Esophagus muscularis mucosa (tissue), 4 donors: ENCODE results near the gene ZNF554. TPM values are rescaled to one million over a fixed set of nuclear protein-coding genes. Genes with fewer than 3 reads are reported as not detected.

Experiments
- DNase-seq: peaks from one replicate; pipeline ENCODE4 v3.0.0-alpha.2; 2017; ENCODE audit errors: extremely low spot score
- H3K27ac ChIP-seq, 4 donors: fragments of 200-600 bp; sonication (generic); replicated peaks in 1 of 4; 1 replicate in 3 of 4; 2 replicates in 1 of 4; pipeline ENCODE4 v1.5.1; 2016 to 2019; ENCODE audit warnings: mild to moderate bottlenecking in 1 of 4
- H3K27me3 ChIP-seq, 4 donors: fragments of 200-600 bp; sonication (generic); one replicate each; pipeline versions ENCODE4 v1.5.1 to v1.6.0; 2016 to 2019
- H3K36me3 ChIP-seq, 4 donors: fragments of 200-600 bp; sonication (generic); one replicate each; pipeline ENCODE4 v1.5.1; 2016 to 2019
- H3K4me1 ChIP-seq, 4 donors: fragments of 200-600 bp; sonication (generic); one replicate each; pipeline ENCODE4 v1.5.1; 2016 to 2019
- H3K4me3 ChIP-seq, 4 donors: fragments of 200-600 bp; sonication (generic); 1 replicate in 2 of 4; 2 replicates in 2 of 4; pipeline ENCODE4 v1.5.1; 2016 to 2019; ENCODE audit warnings: mild to moderate bottlenecking in 4 of 4, moderate library complexity in 1 of 4
- H3K9me3 ChIP-seq, 4 donors: fragments of 200-600 bp; sonication (generic); 1 replicate in 3 of 4; 2 replicates in 1 of 4; pipeline ENCODE4 v1.5.1; 2016 to 2019
- CTCF ChIP-seq, 3 experiments: fragments of 200-600 bp in 2 of 3; fragments of 450-650 bp in 1 of 3; sonication (generic) in 2 of 3; IDR thresholded peaks; one replicate each; pipeline ENCODE4 v1.5.1; 2017 to 2019; ENCODE audit warnings: antibody characterized with exemption in 3 of 3, mild to moderate bottlenecking in 2 of 3, moderate library complexity in 1 of 3
- EP300 ChIP-seq: sonication (generic); formaldehyde crosslinking; IDR thresholded peaks from one replicate; pipeline ENCODE4 v1.6.1; 2017; ENCODE audit warnings: antibody characterized with exemption
- POLR2A ChIP-seq: fragments of 450-650 bp; IDR thresholded peaks from one replicate; pipeline ENCODE4 v1.6.1; 2017; ENCODE audit warnings: antibody characterized with exemption, moderate library complexity, mild to moderate bottlenecking, low read depth
- POLR2AphosphoS5 ChIP-seq, 2 donors: sonication (generic); formaldehyde crosslinking; IDR thresholded peaks; one replicate each; pipeline ENCODE4 v1.6.1; 2017; ENCODE audit warnings: antibody characterized with exemption in 2 of 2
- WGBS: methylation state at CpG from one replicate; pipeline ENCODE4 v1.1.5; 2018; 5-methylcytosine and 5-hydroxymethylcytosine counted together
- intact Hi-C: fragments of 100-400 bp; cut with DNase I; formaldehyde crosslinking; loops from one replicate; pipeline ENCODE4 v1.15.1; 2023
- total RNA-seq, 4 donors: library from RNA; depleted of rRNA; stranded (reverse); fragments of >200 nt; gene quantifications; one replicate each; pipeline versions ENCODE4 v1.1.0 to v1.2.1, GENCODE V29; 2016

The ZNF554 gene
- total RNA-seq, 4 donors from 2014 or later = 2.9 to 7.1 (median 4.6) TPM

- DNase-seq = no peak
- Histone ChIP-seq H3K9me3 (no peaks in the 10 kb centered on the region), H3K27ac (no peak overlapping the region), H3K4me3 (no peak overlapping the region), H3K4me1 (no peaks in the 10 kb centered on the region), H3K27me3 (no peaks in the 10 kb centered on the region), H3K36me3 (peaks cover 22 to 93% (median 74%) of the 10 kb centered on the region in 4 donors)
- no peak for TF ChIP-seq CTCF (IDR thresholded peaks at IDR 0.05)
- TF ChIP-seq POLR2AphosphoS5 (IDR thresholded peaks at IDR 0.05) = no peak
- TF ChIP-seq POLR2A = no peak
- TF ChIP-seq EP300 = no peak
- intact Hi-C loops = no loop called here
- 92% methylated on average over 27 of the region's 29 CpGs for WGBS
These were observed 16.0 kb upstream of the ZNF554 start for GRCh38 chr19:2803486-2804155.

- Histone ChIP-seq H3K27me3 (no peaks in the 10 kb centered on the region), H3K4me3 (no peak overlapping the region), H3K27ac (no peak overlapping the region), H3K9me3 (no peaks in the 10 kb centered on the region), H3K36me3 (peaks cover 26 to 94% (median 79%) of the 10 kb centered on the region in 4 donors), H3K4me1 (no peaks in the 10 kb centered on the region)
- no peak for DNase-seq
- WGBS = 92% methylated on average over 18 of the region's 27 CpGs
- TF ChIP-seq CTCF (IDR thresholded peaks at IDR 0.05) (no peak), POLR2AphosphoS5 (IDR thresholded peaks at IDR 0.05) (no peak)
- intact Hi-C loops = no loop called here
These were observed 15.3 kb upstream of the ZNF554 start for GRCh38 chr19:2804156-2805004.

- Histone ChIP-seq H3K27me3 (no peaks in the 10 kb centered on the region), H3K36me3 (peaks cover 20 to 94% (median 80%) of the 10 kb centered on the region in 4 donors), H3K9me3 (no peaks in the 10 kb centered on the region), H3K4me1 (no peaks in the 10 kb centered on the region), H3K4me3 (no peak overlapping the region), H3K27ac (no peak overlapping the region)
- WGBS = 95% methylated on average over 17 of the region's 28 CpGs
- TF ChIP-seq EP300 = no peak
- no peak for TF ChIP-seq POLR2A
- no peak for TF ChIP-seq POLR2AphosphoS5 (IDR thresholded peaks at IDR 0.05)
- no peak for TF ChIP-seq CTCF (IDR thresholded peaks at IDR 0.05)
- intact Hi-C loops = no loop called here
- no peak for DNase-seq
These were observed 14.3 kb upstream of the ZNF554 start for GRCh38 chr19:2805261-2805900.

GRCh38 chr19:2805991-2806649 lies 13.5 kb upstream of the ZNF554 start:
- H3K36me3 ChIP-seq = peaks cover 15 to 94% (median 78%) of the 10 kb centered on the region in 4 donors

More at GRCh38 chr19:2805991-2806649, 13.5 kb upstream of the ZNF554 start:
- Histone ChIP-seq H3K4me3 (no peak overlapping the region), H3K4me1 (no peaks in the 10 kb centered on the region), H3K9me3 (no peaks in the 10 kb centered on the region), H3K27ac (no peak overlapping the region), H3K27me3 (no peaks in the 10 kb centered on the region)
- intact Hi-C loops = no loop called here
- no peak for DNase-seq
- 91% methylated on average over 16 of the region's 23 CpGs for WGBS
- TF ChIP-seq CTCF (IDR thresholded peaks at IDR 0.05) (no peak), POLR2AphosphoS5 (IDR thresholded peaks at IDR 0.05) (no peak), EP300 (no peak), POLR2A (no peak)
